ENCODE measurements around the gene POLD1.
"Not testable (repeated sequence)": the region's sequence is repeated elsewhere in the genome, so short reads cannot be mapped to it uniquely, and the experiment has no call there.

The POLD1 gene

DNA sequence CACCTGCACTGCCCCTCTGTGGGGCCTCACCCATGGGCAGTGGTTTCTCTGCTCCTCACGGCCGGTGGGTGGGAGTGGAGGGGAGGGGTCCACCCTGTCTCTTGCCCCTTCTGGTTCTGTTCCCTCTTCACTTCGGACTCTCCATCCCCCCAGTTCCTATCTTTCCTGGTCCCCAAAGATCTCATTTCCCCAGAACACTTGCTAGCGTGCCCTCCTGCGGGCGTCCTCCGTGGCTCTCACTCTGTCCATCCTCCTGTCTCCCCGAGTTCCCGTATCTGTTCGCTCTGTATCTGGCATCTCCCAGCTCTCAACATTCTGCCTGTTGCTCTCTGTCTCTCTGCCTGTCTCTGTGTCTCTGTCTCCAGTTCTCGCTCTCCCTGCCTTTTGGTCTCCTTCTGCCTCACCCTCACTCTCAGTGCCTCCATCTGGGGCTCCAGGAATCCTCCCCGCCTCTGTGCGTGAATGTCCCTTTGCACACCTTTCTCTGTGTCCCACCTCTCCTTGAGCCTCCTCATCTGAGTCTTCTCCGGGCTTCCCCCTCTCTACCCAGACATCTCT, 35.0 kb downstream of the POLD1 start:
- DNase-seq: no peak

GRCh38 chr19:50419580-50420035, 35.5 kb downstream of the POLD1 start:
- no peak for DNase-seq

DNA sequence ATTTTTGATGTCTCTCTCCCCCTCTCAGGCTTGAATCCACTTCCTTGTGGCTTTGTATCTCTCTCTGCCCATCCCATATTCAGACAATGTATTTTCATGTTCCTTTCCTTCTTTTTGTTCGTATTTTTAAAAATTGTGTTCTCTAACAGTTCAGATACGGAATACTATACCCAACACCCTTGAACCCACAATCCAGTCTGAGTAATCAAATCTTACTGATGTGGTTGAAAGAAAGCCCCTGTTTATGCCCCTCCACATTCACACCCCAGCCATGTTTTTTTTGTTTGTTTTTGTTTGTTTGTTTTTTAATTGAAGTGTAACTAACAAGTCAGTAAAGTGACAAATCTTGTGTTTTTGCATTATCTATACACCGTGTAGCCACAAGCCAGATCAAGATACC, 36.0 kb downstream of the POLD1 start:
- DNase-seq: no peak

DNA sequence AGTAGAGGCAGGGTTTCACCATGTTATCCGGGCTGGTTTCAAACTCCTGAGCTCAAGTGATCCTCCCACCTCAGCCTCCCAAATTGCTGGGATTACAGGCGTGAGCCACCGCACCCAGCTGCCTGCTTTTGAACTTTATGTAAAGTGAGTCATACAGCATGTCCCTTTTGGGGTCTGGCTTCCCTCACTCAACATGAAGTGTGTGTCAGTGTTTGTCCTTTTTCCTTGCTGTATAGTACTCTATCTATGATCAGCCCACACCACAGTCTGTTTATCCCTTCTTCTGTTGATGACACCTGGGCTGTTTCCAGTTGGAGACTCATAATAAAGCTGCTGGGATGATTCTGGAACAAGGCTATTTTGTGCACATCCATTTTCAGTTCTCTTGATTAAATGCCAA, 36.7 kb downstream of the POLD1 start:
- DNase-seq: no peak

- no peak for DNase-seq
Observed at GRCh38 chr19:50422397-50423278, 38.5 kb downstream of the POLD1 start.

GRCh38 chr19:50423279-50424113, 39.3 kb downstream of the POLD1 start:
- DNase-seq: no peak

- no peak for DNase-seq
Observed at GRCh38 chr19:50425581-50425980, 41.4 kb downstream of the POLD1 start.

DNA sequence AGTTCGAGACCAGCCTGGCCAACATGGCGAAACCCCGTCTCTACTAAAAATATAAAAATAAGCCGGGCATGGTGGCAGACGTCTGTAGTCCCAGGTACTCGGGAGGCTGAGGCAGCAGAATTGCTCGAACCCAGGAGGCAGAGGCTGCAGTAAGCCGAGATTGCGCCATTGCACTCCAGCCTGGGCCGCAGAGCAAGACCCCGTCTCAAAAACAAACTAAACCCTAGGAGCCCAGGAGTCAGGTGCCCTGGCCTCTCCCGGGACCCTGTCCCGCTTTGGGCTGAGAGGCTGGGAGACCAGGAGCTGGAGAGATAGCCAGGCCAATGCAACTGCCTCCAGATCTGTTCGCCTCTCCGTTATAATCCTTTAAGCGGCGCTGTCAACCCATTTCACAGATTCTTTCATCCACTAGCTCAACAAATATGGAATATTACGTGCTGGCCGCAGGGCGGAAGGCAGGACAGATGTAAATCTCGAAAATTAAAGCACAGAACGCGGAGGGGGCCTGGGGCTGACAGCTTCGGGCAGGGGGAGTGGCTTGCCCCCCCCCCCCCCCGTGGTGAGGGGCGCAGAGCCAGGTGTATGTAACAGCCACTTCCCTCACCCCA, 43.3 kb downstream of the POLD1 start:
- no peak for DNase-seq

DNA sequence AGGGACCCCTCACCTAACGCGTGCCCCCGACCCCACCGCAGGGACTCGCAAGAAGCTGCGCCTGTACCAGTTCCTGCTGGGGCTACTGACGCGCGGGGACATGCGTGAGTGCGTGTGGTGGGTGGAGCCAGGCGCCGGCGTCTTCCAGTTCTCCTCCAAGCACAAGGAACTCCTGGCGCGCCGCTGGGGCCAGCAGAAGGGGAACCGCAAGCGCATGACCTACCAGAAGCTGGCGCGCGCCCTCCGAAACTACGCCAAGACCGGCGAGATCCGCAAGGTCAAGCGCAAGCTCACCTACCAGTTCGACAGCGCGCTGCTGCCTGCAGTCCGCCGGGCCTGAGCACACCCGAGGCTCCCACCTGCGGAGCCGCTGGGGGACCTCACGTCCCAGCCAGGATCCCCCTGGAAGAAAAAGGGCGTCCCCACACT, 43.9 kb downstream of the POLD1 start:
- no peak for DNase-seq

- no peak for DNase-seq
Observed at GRCh38 chr19:50428772-50429463, 44.8 kb downstream of the POLD1 start.

GRCh38 chr19:50430888-50431342, 46.8 kb downstream of the POLD1 start:
- DNase-seq: no peak

DNA sequence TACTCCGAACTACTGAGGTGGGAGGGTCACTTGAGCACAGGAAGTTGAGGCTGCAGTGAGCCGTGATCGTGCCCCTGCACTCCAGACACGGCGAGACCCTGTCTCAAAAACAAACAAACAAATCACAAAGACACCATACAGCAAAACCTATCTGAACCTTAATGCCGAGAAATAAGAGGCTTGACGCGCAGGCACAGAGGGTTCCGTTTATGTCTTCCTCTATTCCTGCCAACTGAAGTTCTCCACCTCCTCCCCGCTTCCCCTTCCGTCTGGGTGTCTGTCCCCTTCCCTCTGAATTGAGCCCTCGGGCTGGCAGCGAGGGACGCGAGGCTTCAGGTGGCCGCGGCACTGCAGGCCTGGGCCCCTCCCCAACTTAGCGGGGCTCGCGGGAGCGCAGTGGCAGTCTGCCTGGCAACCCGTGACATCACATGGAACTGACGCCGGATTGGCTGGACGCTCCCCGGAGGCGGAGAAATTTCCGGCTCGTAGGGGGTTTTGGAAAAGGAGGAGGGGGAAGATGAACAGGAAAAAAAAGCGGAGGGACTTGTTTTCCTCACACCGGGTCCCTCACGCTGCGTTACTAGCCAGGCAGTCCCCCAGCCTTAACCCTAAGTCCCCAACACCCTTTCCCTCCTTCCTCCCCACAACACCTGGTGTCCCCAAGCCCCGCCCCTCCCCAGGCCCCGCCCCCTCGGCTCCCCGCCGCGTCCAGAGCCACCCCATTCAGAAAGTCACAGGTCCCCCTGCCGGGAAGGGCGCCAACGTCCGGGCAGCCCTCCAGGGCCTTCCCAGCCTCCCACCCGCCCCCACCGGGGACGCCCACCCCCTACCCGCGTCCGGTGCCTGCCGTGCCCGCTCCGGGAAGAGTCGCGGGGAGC, 47.4 kb downstream of the POLD1 start:
- DNase-seq: peak; percentile 13

GRCh38 chr19:50432221-50433028, 48.3 kb downstream of the POLD1 start, which contains the start of gene MYBPC2:
TSS of gene MYBPC2 (plus strand) at chr19:50432892. CDS start at chr19:50432954, 62 bp downstream.
- no peak for DNase-seq

GRCh38 chr19:50433201-50434180, 49.3 kb downstream of the POLD1 start:
- no peak for DNase-seq

GRCh38 chr19:50434525-50434924, 50.4 kb downstream of the POLD1 start:
- DNase-seq: no peak

- DNase-seq: no peak
Observed at GRCh38 chr19:50435221-50435620, 51.1 kb downstream of the POLD1 start.

GRCh38 chr19:50435627-50436026, 51.5 kb downstream of the POLD1 start:
- no peak for DNase-seq

GRCh38 chr19:50437862-50438449, 53.8 kb downstream of the POLD1 start:
- no peak for DNase-seq

DNA sequence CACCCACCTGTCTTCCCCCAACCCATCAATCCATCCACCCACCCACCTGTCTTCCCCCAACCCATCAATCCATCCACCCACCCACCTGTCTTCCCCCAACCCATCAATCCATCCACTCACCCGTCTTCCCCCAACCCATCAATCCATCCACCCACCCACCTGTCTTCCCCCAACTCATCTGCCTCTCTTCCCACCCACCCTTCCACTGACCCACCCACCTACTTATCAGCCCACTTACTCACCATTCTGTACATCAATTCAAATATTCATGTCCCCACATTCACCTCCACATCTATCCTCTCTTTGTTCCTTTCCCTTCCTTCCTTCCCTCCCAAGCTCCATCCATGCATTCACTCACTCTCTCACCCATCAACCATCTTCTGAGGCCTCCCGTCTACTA, 55.0 kb downstream of the POLD1 start:
- DNase-seq: not testable (repeated sequence)
